Posterior cingulate gyrus (tissue), 11 donors: Measurements from ENCODE around the gene ATXN2.
A peak's percentile ranks its signal among the peaks of the same experiment; 100 is the strongest.
"Not testable (repeated sequence)": the region's sequence is repeated elsewhere in the genome, so short reads cannot be mapped to it uniquely, and the experiment has no call there.

Experiments
- DNase-seq, 10 donors: peaks; one replicate each; pipeline versions ENCODE4 v3.0.0 to v3.0.0-alpha.2; 2020 to 2021; ENCODE audit warnings: mixed read lengths in 3 of 10
- intact Hi-C: fragments of 100-400 bp; cut with DNase I; formaldehyde crosslinking; loops from one replicate; pipeline ENCODE4 v1.15.1; 2023

The ATXN2 gene

DNA sequence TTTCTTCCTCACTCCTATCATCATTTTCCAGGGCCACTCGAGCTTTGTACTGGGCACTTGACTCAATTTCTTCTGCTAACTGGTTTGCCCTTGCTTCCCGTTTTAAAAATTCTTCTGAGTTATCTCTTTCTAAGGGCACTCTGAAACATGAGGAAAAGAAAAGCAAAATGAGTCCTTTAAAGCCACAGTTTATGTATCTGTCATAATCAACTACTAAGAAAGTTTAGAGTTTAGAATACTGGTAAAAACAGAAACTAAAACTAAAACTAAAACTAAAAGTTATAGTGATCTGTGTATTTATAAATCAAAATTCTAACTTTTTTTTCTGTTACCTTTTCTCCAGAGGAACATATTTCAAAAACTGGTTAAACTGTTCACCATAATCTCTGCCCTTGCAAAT lies 79.2 kb downstream of the ATXN2 start:
- intact Hi-C loops: no loop called here
- DNase-seq: no peak

DNA sequence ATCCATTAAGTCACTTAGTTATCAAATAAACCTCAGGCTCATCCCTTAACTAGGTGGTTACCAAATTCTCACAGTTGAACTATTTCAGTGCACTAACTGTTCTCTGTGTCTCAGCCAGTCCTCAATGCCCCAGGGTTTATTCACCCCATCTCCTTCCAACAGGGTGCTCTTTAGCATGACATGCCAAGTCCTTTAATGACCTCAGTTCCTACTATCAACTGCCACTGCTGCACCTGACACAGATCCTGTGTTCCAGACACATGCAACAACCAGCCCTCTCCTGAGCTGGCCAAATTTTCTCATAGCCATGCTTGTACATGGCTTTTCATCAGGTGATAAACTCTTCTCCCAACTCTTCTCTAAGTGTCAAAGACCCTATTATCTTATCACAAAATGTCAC lies 80.0 kb downstream of the ATXN2 start:
- no peak for DNase-seq
- intact Hi-C loops: no loop called here

DNA sequence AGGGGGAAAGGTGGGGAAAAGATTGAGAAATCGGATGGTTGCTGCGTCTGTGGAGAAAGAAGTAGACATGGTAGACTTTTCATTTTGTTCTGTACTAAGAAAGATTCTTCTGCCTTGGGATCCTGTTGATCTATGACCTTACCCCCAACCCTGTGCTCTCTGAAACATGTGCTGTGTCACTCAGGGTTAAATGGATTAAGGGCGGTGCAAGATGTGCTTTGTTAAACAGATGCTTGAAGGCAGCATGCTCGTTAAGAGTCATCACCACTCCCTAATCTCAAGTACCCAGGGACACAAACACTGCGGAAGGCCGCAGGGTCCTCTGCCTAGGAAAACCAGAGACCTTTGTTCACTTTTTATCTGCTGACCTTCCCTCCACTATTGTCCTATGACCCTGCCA lies 91.4 kb downstream of the ATXN2 start:
- DNase-seq, intact Hi-C loops: not testable (repeated sequence)

DNA sequence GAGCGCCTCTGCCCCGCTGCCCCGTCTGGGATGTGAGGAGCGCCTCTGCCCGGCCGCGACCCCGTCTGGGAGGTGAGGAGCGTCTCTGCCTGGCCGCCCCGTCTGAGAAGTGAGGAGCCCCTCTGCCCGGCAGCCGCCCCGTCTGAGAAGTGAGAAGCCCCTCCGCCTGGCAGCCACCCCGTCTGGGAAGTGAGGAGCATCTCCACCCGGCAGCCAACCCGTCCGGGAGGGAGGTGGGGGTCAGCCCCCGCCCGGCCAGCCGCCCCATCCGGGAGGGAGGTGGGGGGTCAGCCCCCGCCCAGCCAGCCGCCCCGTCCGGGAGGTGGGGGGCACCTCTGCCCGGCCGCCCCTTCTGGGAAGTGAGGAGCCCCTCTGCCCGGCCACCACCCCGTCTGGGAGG lies 91.9 kb downstream of the ATXN2 start:
- peak in 1 of 10 donors; percentile 52 for DNase-seq
- intact Hi-C loops: not testable (repeated sequence)

DNA sequence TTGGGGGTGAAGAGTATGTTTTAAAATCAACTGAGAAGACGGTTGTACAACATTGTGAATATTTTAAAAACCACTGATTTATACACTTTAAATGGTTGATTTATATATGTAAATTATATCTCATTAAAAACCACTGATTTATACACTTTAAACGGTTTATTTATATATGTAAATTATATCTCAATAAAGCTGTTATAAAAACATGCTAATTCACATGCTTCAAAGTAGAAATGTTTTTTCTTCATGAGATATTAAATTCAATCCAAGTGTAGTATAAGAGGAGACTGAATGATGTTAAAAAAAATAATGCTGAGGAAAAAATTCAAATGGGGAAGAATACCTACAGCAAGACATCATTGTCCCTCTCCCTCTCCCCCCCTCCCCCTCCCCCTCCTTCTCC lies 92.9 kb downstream of the ATXN2 start:
- no peak for DNase-seq
- intact Hi-C loops: no loop called here

DNA sequence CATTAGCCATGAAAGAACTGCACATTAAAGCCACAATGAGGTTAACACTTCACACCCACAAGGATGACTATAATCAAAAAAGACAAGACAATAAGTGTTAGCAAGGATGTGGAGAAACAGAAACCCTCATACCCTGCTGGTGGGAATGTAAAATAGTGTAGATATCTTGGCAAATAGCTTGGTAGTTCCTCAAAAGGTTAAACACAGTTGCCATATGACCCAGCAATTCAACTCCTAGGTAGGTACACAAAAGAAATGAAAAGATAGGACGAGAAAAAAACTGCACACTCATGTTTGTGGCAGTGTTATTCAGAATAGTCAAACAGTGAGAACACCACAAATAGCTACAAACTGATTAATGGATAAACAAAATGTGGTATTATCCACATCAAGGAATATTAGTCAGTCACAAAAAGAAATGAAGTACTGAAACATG lies 93.5 kb downstream of the ATXN2 start:
- no peak for DNase-seq
- intact Hi-C loops: no loop called here

DNA sequence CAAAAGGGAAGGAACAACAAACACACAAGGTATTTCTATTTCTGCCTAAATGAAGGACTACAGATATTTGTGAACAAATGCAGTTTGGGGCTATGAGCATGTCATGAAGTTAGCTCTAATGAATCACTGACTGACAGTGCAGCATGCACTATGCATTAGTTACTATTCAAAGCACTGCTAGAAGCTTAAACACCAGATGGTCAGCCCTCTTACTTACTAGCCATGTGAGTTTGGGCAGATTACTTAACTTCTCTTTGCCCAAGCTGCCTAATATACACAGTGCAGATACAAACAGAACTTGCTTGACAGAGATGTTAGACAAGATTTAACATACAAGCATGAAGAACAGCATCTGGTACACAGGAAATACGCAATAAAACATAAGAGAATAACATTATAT lies 96.0 kb downstream of the ATXN2 start:
- DNase-seq: no peak

DNA sequence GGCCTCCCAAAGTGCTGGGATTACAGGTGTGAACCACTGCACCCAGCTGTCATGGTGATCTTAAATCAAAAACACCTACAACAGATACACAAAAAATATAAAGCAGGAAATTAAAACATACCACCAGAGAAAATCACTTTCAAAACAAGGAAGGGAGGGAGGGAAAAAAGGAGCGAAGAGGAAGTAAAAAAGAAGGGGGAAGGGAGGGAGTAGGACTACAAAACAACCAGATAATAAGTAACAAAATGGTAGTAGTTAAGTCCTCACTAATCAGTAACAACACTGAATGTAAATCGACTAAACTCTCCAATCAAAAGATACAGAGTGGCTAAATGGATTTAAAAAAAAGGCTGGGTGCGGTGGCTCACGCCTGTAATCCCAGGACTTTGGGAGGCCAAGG lies 104.4 kb downstream of the ATXN2 start:
- DNase-seq: no peak
- intact Hi-C loops: no loop called here

More for the DNA sequence above, 96.0 kb downstream of the ATXN2 start:
- intact Hi-C loops: no loop called here

DNA sequence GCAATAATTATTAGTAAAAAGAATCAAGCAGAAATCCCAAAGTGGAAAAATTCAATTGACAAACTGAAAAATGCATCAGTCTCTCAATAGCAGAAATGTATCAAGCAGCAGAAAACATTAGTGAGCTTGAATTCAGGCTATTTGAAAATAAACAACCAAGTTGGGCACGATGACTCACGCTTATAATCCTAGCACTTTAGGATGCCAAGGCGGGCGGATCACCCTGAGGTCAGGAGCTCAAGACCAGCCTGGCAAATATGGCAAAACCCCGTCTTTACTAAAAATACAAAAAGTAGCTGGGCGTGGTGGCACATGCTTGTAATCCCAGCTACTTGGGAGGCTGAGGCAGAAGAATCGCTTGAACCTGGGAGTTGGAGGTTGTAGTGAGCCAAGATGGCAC lies 106.1 kb downstream of the ATXN2 start:
- DNase-seq, intact Hi-C loops: not testable (repeated sequence)

DNA sequence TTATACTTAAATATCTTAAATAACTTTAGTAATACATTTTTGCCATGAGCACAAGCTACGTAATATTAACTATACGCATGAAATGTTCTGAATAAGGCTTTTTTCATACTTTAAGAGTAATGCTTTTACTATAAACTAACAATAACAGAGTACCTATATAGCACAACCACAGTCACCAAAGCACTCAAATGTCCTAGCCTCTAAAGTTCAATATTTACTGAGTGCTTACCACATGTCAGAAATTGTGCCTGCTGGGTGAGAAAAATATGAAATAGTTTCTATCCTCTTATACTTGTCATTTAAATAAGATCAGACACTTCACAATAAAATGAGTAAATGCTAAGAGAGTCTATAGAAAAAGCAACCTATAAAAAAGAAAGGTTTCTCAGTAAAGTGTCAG lies 110.3 kb downstream of the ATXN2 start:
- intact Hi-C loops: no loop called here

DNA sequence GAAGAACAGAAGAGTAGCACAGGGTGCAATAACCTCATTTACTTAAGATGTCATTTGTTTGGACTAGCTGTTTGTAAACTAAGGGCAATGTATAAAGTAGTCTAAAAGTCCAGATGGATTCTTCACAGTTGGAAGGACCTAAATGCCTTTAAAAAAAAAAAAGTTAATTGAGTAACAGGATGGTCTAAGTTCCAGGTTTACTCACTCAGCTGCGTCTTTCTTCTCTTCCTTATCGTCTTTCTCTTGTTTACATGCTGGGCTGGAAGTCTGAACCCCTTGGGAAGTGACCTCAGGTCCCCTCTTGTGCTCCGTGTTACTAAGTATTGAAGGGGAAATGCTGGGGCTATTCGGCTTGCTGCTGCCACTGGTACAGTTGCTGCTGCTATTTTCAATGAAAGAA lies 110.8 kb downstream of the ATXN2 start:
- DNase-seq: no peak
- intact Hi-C loops: no loop called here

More for the DNA sequence above, 110.3 kb downstream of the ATXN2 start:
- DNase-seq: no peak

DNA sequence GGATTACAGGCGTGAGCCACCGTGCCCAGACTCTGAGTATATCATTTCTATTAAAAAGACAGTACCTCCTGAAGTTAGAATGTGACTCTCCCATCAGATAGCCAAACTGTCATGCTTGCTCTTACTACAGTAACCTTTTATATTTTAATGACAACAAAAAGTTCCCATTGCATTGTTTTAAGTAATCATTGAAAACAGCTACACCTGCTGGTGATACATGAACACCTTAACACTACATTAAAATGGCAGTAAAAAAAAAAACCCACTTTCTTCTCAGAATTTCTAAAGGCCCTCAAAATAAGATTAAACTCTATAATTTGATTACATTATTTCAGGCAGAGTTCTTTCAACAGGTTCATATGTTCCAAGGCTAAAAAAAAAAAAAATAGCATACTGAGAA lies 116.7 kb downstream of the ATXN2 start:
- no peak for DNase-seq
- intact Hi-C loops: no loop called here

DNA sequence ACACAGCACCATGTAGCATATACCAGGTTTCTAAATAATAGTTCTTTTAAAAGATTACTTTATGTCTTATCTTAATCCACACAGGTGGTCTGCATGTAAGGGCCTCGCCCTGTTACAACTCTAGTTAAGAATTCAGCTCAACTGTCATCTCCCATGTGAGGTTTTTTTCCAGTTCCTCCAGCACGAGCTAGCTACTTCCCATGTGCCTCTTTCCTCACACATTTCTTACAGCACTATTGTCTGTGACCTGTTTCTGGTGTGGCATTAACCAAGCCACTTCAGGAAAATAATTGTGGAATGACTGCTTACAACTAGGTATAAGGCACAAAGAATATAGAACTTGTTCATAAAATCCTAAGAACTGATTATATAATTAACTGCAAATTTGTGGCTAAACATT lies 127.9 kb downstream of the ATXN2 start:
- no peak for DNase-seq
- intact Hi-C loops: no loop called here

DNA sequence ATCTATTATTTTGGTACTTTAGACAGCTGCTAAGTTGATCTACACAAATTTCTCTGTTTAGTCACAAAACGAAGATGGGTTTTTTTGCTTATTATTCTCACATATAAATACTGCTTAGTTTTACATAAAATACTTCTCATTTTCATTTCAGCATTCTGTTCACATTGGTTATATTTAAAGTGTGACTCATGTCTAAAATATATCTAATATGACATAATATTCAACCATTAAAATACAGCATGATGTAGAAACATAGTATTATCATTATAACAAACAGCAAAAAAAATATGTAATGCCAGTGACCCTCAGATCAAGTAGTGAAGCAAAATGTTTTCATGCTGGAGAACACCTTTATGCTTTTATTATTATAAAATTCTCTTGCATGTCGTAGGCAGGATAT lies 129.7 kb downstream of the ATXN2 start:
- no peak for DNase-seq
- intact Hi-C loops: no loop called here

DNA sequence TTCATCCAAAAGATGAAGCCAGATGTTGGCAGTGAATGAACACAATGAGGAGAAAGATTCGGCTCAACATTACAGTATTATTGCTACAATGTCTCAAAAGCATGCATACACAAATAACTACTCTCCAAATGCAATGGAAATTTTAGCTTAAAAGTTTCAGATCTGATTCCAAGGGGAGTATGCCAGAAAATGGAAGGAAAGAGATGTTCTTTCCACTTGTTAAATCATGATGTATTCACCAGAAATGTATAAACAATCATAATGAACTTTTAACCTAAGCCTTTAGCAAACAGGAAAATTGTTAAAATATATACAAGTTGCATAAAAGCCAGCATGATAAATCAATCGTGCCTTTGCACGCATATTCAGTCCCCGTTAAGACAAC lies 131.3 kb downstream of the ATXN2 start:
- no peak for DNase-seq
- intact Hi-C loops: no loop called here

DNA sequence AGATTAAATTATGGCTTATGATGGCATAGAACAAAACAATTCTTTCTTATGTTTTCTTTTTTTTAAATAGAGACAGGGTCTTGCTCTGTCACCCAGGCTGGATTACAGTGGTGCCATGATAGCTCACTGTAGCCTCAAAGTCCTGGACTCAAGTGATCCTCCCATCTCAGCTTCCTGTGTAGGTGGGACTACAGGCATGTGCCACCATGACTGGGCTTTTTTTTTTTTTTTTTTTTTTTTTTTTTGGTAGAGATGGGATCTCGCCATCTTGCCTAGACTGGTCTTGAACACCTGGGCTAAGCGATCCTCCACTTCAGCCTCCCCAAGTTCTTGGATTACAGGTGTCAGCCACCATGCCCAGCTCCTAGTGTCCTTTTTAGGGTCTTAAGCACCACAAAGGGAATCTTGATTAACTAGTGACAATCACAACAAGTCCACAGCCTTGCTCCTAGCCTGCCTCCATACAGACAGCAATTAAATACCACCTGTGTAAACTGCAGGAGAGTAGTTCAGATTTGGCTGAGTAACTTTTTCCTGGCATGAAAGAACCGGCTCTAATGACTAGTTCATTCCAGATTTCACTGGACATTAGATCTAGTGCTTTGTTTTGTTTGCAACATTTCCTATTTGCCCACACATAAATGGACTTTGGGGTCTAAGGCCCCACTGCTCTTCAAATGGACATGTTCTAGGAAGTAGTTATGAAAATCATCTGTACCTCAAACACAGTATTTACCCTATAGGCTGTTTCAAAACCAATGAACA lies 131.8 kb downstream of the ATXN2 start:
- DNase-seq: no peak
- intact Hi-C loops: no loop called here

DNA sequence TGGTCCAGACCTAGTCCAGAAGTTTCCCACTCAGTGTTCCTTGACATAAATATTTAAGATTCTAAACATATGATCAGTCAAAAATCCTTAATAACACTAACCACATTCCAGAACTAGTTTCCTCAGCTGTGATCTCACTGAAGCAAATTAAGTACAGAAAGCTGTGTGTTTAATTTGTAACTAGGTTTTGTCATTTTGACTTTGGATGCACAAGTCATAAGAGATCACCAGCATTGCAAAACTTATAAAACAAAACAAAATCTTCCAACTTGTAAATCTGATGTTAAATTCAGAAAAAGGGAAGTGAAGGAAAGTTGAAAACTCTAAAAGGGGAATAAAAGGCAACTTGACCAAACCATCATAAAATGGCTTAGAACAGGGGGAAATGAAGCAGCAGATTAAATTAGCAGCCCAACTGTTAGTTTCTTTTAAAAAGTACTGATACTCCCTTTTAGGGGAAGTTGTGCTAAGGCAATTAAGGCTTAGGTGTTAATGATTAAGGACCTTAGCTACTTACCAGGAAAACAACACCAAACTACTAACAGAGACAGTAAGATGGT lies 136.8 kb downstream of the ATXN2 start:
- intact Hi-C loops: no loop called here
- no peak for DNase-seq

DNA sequence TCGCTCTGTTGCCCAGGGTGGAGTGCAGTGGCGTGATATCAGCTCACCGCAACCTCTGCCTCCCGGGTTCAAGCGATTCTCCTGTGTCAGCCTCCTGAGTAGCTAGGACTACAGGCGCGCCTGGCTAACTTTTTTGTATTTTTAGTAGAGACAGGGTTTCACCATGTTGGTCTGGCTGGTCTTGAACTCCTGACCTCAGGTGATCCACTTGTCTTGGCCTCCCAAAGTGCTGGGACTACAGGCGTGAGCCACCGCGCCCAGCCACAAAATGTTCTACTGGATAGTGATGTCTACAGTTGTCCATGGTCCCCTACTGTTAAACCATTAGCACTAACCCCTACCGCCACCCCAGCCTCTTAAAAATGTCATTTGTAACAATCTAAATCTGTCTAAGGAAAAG lies 139.0 kb downstream of the ATXN2 start:
- intact Hi-C loops: not testable (repeated sequence)
- peak in 1 of 10 donors; percentile 41 for DNase-seq

DNA sequence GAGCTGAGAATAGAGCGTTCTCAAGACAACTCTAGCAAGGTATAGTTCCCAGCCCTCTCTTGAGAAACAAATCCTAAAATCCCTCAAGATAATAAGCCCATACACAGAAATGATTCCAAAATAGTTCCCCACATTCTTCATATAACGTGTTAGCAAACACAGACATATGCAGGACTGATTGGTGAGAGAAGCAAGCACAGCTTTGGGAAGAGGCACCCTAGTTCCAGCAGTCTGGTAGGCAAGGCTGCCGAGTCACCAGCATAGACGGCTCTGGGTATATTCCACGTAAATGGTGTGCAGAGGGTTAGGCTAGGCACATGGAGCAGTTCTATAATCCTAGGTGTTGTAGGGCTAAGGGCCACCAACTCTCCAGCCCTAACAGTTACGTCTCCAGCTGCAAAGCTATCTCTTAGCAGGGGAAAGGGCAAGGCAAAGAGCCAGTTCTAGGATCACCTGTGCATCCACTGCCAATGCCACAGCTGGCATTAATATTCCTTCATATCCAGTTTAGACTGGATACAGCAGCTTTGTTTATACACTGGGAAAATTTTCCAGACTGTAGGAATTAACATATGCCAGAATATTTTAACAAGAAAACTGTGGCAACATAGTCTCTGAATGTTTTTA lies 140.5 kb downstream of the ATXN2 start:
- intact Hi-C loops: no loop called here

DNA sequence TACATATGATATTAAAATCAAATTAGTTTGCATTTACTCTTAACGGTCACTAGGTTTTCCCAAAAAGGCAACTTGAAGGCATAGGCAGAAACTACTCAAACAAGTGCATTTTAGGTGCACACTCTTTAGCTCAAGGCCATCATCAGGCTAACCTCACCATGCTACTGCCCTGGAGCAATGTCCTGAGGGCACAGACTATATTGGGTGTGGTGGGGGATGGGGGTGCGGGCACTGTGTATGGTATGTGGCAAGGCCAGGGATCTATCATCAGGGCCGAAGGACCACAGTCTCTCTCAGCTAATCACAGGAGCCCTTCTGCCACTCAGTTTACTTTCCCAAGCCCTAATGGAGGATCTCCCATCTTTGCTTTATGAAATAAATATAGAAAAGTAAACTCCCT lies 141.5 kb downstream of the ATXN2 start:
- intact Hi-C loops: no loop called here
- no peak for DNase-seq

More for the DNA sequence above, 140.5 kb downstream of the ATXN2 start:
- DNase-seq: no peak

DNA sequence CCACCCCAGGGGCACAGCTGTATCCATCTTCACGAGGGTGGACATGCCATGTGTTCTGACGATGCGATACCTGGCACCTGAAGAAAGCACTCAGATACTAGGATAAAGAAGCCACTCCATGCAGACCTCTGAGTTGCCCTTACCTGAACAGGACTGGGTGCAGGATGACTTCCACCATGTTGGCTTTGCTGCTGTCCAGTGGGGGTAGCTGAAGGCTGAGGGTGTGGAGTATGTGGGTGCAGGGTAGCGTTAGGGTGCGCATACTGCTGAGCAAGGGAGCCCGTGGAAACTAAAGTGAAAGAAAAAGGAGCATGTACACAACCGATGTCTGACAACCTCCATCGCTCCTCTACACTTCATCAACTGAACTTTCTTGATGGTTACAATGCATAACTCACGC lies 142.0 kb downstream of the ATXN2 start:
- DNase-seq: no peak
- intact Hi-C loops: no loop called here
